OCI-LY1 (cell line): ENCODE results near the gene MAMDC2.

Experiments used
- H2AFZ ChIP-seq: fragments of 200-600 bp; sonication (generic), shearing (Covaris generic); 2 replicates; pipeline ENCODE4 v1.6.0; 2014; ENCODE audit warnings: antibody characterized with exemption, mild to moderate bottlenecking, low read length
- H3F3A ChIP-seq: fragments of 200-600 bp; sonication (generic), shearing (Covaris generic); 2 replicates; pipeline ENCODE4 v1.6.0; 2014; ENCODE audit warnings: mild to moderate bottlenecking, antibody characterized with exemption, low read length, moderate library complexity; ENCODE audit not compliant: insufficient read depth
- H3K27ac ChIP-seq: fragments of 200-600 bp; sonication (generic); 2 replicates; pipeline ENCODE4 v1.5.1; 2014; ENCODE audit warnings: low read length, mixed run types, mild to moderate bottlenecking, low read depth; ENCODE audit not compliant: poor library complexity, severe bottlenecking
- H3K27me3 ChIP-seq: fragments of 200-600 bp; sonication (generic); 2 replicates; pipeline ENCODE4 v1.6.0; 2014; ENCODE audit warnings: antibody characterized with exemption, mild to moderate bottlenecking, low read length, moderate library complexity; ENCODE audit not compliant: insufficient read depth
- H3K36me3 ChIP-seq: fragments of 200-600 bp; sonication (generic); 2 replicates; pipeline ENCODE4 v1.6.1; 2014; ENCODE audit warnings: mild to moderate bottlenecking, antibody characterized with exemption, low read length, moderate library complexity, mixed read lengths; ENCODE audit not compliant: insufficient read depth
- H3K4me1 ChIP-seq: fragments of 200-600 bp; sonication (generic); 2 replicates; pipeline ENCODE4 v1.5.1; 2014; ENCODE audit warnings: mild to moderate bottlenecking, low read length, moderate library complexity; ENCODE audit not compliant: insufficient read depth, severe bottlenecking
- H3K4me2 ChIP-seq: fragments of 200-600 bp; sonication (generic), shearing (Covaris generic); 2 replicates; pipeline ENCODE4 v1.6.1; 2014; ENCODE audit warnings: low read length
- H3K4me3 ChIP-seq: fragments of 200-600 bp; sonication (generic); 2 replicates; pipeline ENCODE4 v1.5.1; 2014; ENCODE audit warnings: low read length, low read depth, mild to moderate bottlenecking, mixed read lengths; ENCODE audit not compliant: poor library complexity, severe bottlenecking
- H3K79me2 ChIP-seq: fragments of 200-600 bp; shearing (Covaris generic); 2 replicates; pipeline ENCODE4 v1.6.1; 2016; ENCODE audit warnings: mixed run types, low read length, mixed read lengths; ENCODE audit not compliant: insufficient read depth
- H3K9ac ChIP-seq: fragments of 200-600 bp; sonication (generic), shearing (Covaris generic); 2 replicates; pipeline ENCODE4 v1.6.1; 2014; ENCODE audit warnings: mild to moderate bottlenecking, low read length, mixed read lengths
- H3K9me2 ChIP-seq: fragments of 200-600 bp; sonication (generic), shearing (Covaris generic); 2 replicates; pipeline ENCODE4 v1.6.1; 2014; ENCODE audit warnings: low read depth, mild to moderate bottlenecking, low read length, mixed read lengths
- H3K9me3 ChIP-seq: fragments of 200-600 bp; shearing (Covaris generic); 2 replicates; pipeline ENCODE4 v1.6.1; 2014; ENCODE audit warnings: low read length, mixed read lengths
- H4K20me1 ChIP-seq: fragments of 200-600 bp; sonication (generic), shearing (Covaris generic); 2 replicates; pipeline ENCODE4 v1.6.0; 2016; ENCODE audit warnings: mild to moderate bottlenecking, low read length; ENCODE audit not compliant: insufficient read depth
- CTCF ChIP-seq: fragments of 200-600 bp; sonication (generic), shearing (Covaris generic); IDR thresholded peaks from 2 replicates; pipeline ENCODE4 v1.5.1; 2017; ENCODE audit warnings: mild to moderate bottlenecking, antibody characterized with exemption, low read length, moderate library complexity, mixed read lengths
- EZH2 ChIP-seq: fragments of 200-600 bp; sonication (generic), shearing (Covaris generic); IDR thresholded peaks from 2 replicates; pipeline ENCODE4 v1.8.0; 2017; ENCODE audit warnings: borderline replicate concordance, mixed run types, mild to moderate bottlenecking, antibody characterized with exemption, low read length, moderate library complexity, mixed read lengths

The MAMDC2 gene

GRCh38 chr9:70046274-70047070 is 2.8 kb downstream of the MAMDC2 start:
- no peak overlapping the region for H3K4me2 ChIP-seq
- H3K9me2 ChIP-seq: no peaks in the 10 kb centered on the region
- H3K9ac ChIP-seq: no peak overlapping the region
- H3K27ac ChIP-seq: no peak overlapping the region
- no peak overlapping the region for H2AFZ ChIP-seq
- no peaks in the 10 kb centered on the region for H3K36me3 ChIP-seq
- no peaks in the 10 kb centered on the region for H3K9me3 ChIP-seq
- H3K79me2 ChIP-seq: no peaks in the 10 kb centered on the region
- TF ChIP-seq CTCF (no peak), EZH2 (no peak)
- H3K4me3 ChIP-seq: no peak overlapping the region
- no peaks in the 10 kb centered on the region for H3K4me1 ChIP-seq
- H3F3A ChIP-seq: no peaks in the 10 kb centered on the region
- H4K20me1 ChIP-seq: no peaks in the 10 kb centered on the region
- no peaks in the 10 kb centered on the region for H3K27me3 ChIP-seq

DNA sequence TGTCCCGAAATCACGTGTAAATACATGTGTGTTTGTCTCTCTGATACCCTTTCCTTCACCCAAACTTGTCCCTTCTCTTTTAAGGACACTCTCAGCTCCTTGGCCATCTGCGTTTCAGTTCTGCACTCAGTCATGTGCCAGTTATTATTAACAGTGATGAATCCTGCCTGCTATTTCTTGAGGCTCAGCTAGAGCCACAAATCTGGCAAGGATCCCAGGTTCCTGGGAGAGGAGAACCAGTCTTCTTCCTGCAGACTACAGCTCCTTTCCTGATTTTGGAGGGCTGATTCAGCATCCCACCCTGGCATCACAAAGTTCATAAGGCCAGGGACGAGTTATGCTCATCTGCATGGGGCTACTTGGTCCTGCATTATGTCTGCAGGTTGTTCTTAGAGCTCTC is 5.6 kb downstream of the MAMDC2 start:
- no peaks in the 10 kb centered on the region for H3K27me3 ChIP-seq
- no peaks in the 10 kb centered on the region for H3K9me2 ChIP-seq
- H3K4me2 ChIP-seq: no peak overlapping the region
- H3K4me3 ChIP-seq: no peak overlapping the region
- H4K20me1 ChIP-seq: no peaks in the 10 kb centered on the region
- no peaks in the 10 kb centered on the region for H3K36me3 ChIP-seq
- TF ChIP-seq EZH2 (no peak), CTCF (no peak)
- no peaks in the 10 kb centered on the region for H3F3A ChIP-seq
- H3K4me1 ChIP-seq: no peaks in the 10 kb centered on the region
- H2AFZ ChIP-seq: no peak overlapping the region
- no peaks in the 10 kb centered on the region for H3K79me2 ChIP-seq
- no peaks in the 10 kb centered on the region for H3K9me3 ChIP-seq
- H3K27ac ChIP-seq: no peak overlapping the region
- H3K9ac ChIP-seq: no peak overlapping the region

DNA sequence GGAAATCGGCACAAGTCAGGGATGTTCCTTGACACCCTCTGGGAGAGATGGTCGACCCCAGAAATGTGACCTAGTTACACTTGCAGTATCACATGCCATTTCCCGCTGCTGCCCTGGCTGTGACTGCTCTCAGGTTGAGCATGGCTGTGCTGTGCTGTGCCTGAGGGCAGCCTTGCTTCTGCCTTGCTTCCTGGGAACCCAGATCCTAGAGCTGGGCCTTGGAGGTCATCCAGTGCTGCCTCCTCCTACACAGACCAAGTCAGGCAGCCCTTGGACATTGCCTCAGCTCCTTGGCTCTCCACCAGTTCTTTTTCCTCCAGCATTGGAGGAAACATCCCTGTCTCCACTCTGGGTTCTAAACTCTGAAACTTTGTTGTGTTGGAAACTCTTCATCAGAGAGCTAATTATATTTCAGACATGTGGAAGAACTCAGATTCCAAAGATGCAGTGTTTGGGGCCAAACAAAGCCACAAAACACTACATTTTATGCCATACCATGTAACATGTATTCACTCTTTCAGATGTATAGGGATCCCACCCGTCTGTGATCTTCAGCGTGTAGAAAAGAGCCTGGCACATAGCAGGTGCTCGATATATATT is 6.1 kb downstream of the MAMDC2 start:
- TF ChIP-seq EZH2 (no peak), CTCF (no peak)
- Histone ChIP-seq H3F3A (no peaks in the 10 kb centered on the region), H3K36me3 (no peaks in the 10 kb centered on the region), H3K79me2 (no peaks in the 10 kb centered on the region), H2AFZ (no peak overlapping the region), H3K4me3 (no peak overlapping the region), H3K9me2 (no peaks in the 10 kb centered on the region), H3K4me2 (no peak overlapping the region), H3K9ac (no peak overlapping the region), H3K4me1 (no peaks in the 10 kb centered on the region), H3K27ac (no peak overlapping the region), H3K9me3 (no peaks in the 10 kb centered on the region), H3K27me3 (no peaks in the 10 kb centered on the region), H4K20me1 (no peaks in the 10 kb centered on the region)
